Stimulated activated naive CD8-positive, alpha-beta T cell treated with anti-CD3 and anti-CD28 coated beads, Interleukin-15, Interleukin-2, amounts not matched to agents 100 ng/mL and 50 ng/mL, for 24 hours (primary cell): Measurements from ENCODE around the gene FOXC2.

Experiments used
- H3K27ac Mint-ChIP-seq: one replicate; pipeline ENCODE4 v1.8.0; 2021; ENCODE audit warnings: mild to moderate bottlenecking, mixed read lengths
- H3K27me3 Mint-ChIP-seq: one replicate; pipeline ENCODE4 v1.8.0; 2021; ENCODE audit warnings: mixed read lengths
- H3K36me3 Mint-ChIP-seq: one replicate; pipeline ENCODE4 v1.8.0; 2021; ENCODE audit warnings: low read depth, mixed read lengths
- H3K4me1 Mint-ChIP-seq: one replicate; pipeline ENCODE4 v1.8.0; 2021; ENCODE audit warnings: low read depth, mixed read lengths
- H3K4me3 Mint-ChIP-seq: one replicate; pipeline ENCODE4 v1.8.0; 2021; ENCODE audit warnings: mild to moderate bottlenecking, mixed read lengths
- H3K9me3 Mint-ChIP-seq: one replicate; pipeline ENCODE4 v1.8.0; 2021; ENCODE audit warnings: mixed read lengths

FOXC2 gene

GRCh38 chr16:86542756-86543750, 23.6 kb upstream of the FOXC2 start:
- no peak overlapping the region for H3K27ac Mint-ChIP-seq
- no peaks in the 10 kb centered on the region for H3K27me3 Mint-ChIP-seq
- H3K9me3 Mint-ChIP-seq, result no peaks in the 10 kb centered on the region
- no peak overlapping the region for H3K4me3 Mint-ChIP-seq
- peaks cover 67% of the 10 kb centered on the region for H3K36me3 Mint-ChIP-seq
- no peaks in the 10 kb centered on the region for H3K4me1 Mint-ChIP-seq

- peaks cover 52% of the 10 kb centered on the region for H3K36me3 Mint-ChIP-seq
Measured at GRCh38 chr16:86545481-86545880, 21.1 kb upstream of the FOXC2 start.

GRCh38 chr16:86545954-86546637, 20.5 kb upstream of the FOXC2 start:
- H3K27ac Mint-ChIP-seq, result no peak overlapping the region
- H3K36me3 Mint-ChIP-seq, result peaks cover 50% of the 10 kb centered on the region

More at GRCh38 chr16:86545481-86545880, 21.1 kb upstream of the FOXC2 start:
- no peak overlapping the region for H3K4me3 Mint-ChIP-seq
- peaks cover 7% of the 10 kb centered on the region for H3K4me1 Mint-ChIP-seq
- H3K9me3 Mint-ChIP-seq, result no peaks in the 10 kb centered on the region
- no peaks in the 10 kb centered on the region for H3K27me3 Mint-ChIP-seq
- H3K27ac Mint-ChIP-seq, result no peak overlapping the region

GRCh38 chr16:86546638-86547013, 20.0 kb upstream of the FOXC2 start:
- Mint-ChIP-seq H3K9me3 (no peaks in the 10 kb centered on the region), H3K27me3 (no peaks in the 10 kb centered on the region), H3K4me3 (no peak overlapping the region), H3K4me1 (peaks cover 7% of the 10 kb centered on the region), H3K27ac (no peak overlapping the region), H3K36me3 (peaks cover 52% of the 10 kb centered on the region)

More at GRCh38 chr16:86545954-86546637, 20.5 kb upstream of the FOXC2 start:
- no peak overlapping the region for H3K4me3 Mint-ChIP-seq
- peaks cover 7% of the 10 kb centered on the region for H3K4me1 Mint-ChIP-seq
- H3K27me3 Mint-ChIP-seq, result no peaks in the 10 kb centered on the region
- no peaks in the 10 kb centered on the region for H3K9me3 Mint-ChIP-seq

- Mint-ChIP-seq H3K4me3 (no peak overlapping the region), H3K27ac (no peak overlapping the region), H3K36me3 (peaks cover 51% of the 10 kb centered on the region), H3K27me3 (no peaks in the 10 kb centered on the region), H3K9me3 (no peaks in the 10 kb centered on the region), H3K4me1 (peaks cover 9% of the 10 kb centered on the region)
Measured at GRCh38 chr16:86547286-86547685, 19.3 kb upstream of the FOXC2 start.

GRCh38 chr16:86549076-86549892, 17.3 kb upstream of the FOXC2 start:
- Mint-ChIP-seq H3K27me3 (no peaks in the 10 kb centered on the region), H3K27ac (no peak overlapping the region), H3K4me1 (peaks cover 23% of the 10 kb centered on the region), H3K4me3 (no peak overlapping the region), H3K36me3 (peaks cover 51% of the 10 kb centered on the region), H3K9me3 (no peaks in the 10 kb centered on the region)

- no peaks in the 10 kb centered on the region for H3K9me3 Mint-ChIP-seq
- H3K27me3 Mint-ChIP-seq, result no peaks in the 10 kb centered on the region
- no peak overlapping the region for H3K27ac Mint-ChIP-seq
- peaks cover 25% of the 10 kb centered on the region for H3K4me1 Mint-ChIP-seq
- H3K4me3 Mint-ChIP-seq, result no peak overlapping the region
- peaks cover 46% of the 10 kb centered on the region for H3K36me3 Mint-ChIP-seq
Measured at GRCh38 chr16:86549893-86550190, 16.8 kb upstream of the FOXC2 start.

- no peaks in the 10 kb centered on the region for H3K27me3 Mint-ChIP-seq
- H3K36me3 Mint-ChIP-seq, result peaks cover 42% of the 10 kb centered on the region
Measured at GRCh38 chr16:86550281-86550680, 16.3 kb upstream of the FOXC2 start.

GRCh38 chr16:86553356-86553755, 13.3 kb upstream of the FOXC2 start:
- H3K27me3 Mint-ChIP-seq, result no peaks in the 10 kb centered on the region
- no peaks in the 10 kb centered on the region for H3K9me3 Mint-ChIP-seq
- H3K4me1 Mint-ChIP-seq, result peaks cover 37% of the 10 kb centered on the region
- H3K36me3 Mint-ChIP-seq, result peaks cover 29% of the 10 kb centered on the region
- no peak overlapping the region for H3K27ac Mint-ChIP-seq
- H3K4me3 Mint-ChIP-seq, result no peak overlapping the region

More at GRCh38 chr16:86550281-86550680, 16.3 kb upstream of the FOXC2 start:
- Mint-ChIP-seq H3K9me3 (no peaks in the 10 kb centered on the region), H3K27ac (no peak overlapping the region), H3K4me3 (no peak overlapping the region), H3K4me1 (peaks cover 28% of the 10 kb centered on the region)

- Mint-ChIP-seq H3K4me3 (peak overlapping the region; percentile 94), H3K36me3 (peaks cover 29% of the 10 kb centered on the region), H3K4me1 (peaks cover 30% of the 10 kb centered on the region)
Measured at GRCh38 chr16:86554599-86554916, 12.1 kb upstream of the FOXC2 start.

GRCh38 chr16:86554917-86555703, 11.5 kb upstream of the FOXC2 start, which contains the start of gene MTHFSD:
MTHFSD (minus strand) TSS chr16:86555235; CDS start chr16:86555184, 51 bp downstream.
- Mint-ChIP-seq H3K27me3 (no peaks in the 10 kb centered on the region), H3K27ac (peak within 1 kb of the TSS; percentile 97), H3K4me3 (peak within 1 kb of the TSS; percentile 94), H3K36me3 (peaks cover 29% of the 10 kb centered on the region), H3K9me3 (no peaks in the 10 kb centered on the region), H3K4me1 (peaks cover 30% of the 10 kb centered on the region)

More at GRCh38 chr16:86554599-86554916, 12.1 kb upstream of the FOXC2 start:
- H3K27me3 Mint-ChIP-seq, result no peaks in the 10 kb centered on the region
- peak overlapping the region; percentile 97 for H3K27ac Mint-ChIP-seq
- no peaks in the 10 kb centered on the region for H3K9me3 Mint-ChIP-seq

GRCh38 chr16:86555704-86556075, 10.9 kb upstream of the FOXC2 start:
- Mint-ChIP-seq H3K4me3 (peak overlapping the region; percentile 94), H3K27me3 (no peaks in the 10 kb centered on the region), H3K36me3 (peaks cover 24% of the 10 kb centered on the region), H3K4me1 (peaks cover 30% of the 10 kb centered on the region), H3K9me3 (no peaks in the 10 kb centered on the region), H3K27ac (peak overlapping the region; percentile 97)

- peak overlapping the region; percentile 26 for H3K4me3 Mint-ChIP-seq
- peaks cover 3% of the 10 kb centered on the region for H3K27me3 Mint-ChIP-seq
- H3K27ac Mint-ChIP-seq, result no peak overlapping the region
- H3K4me1 Mint-ChIP-seq, result peaks cover 30% of the 10 kb centered on the region
- H3K9me3 Mint-ChIP-seq, result no peaks in the 10 kb centered on the region
- H3K36me3 Mint-ChIP-seq, result peaks cover 18% of the 10 kb centered on the region
Measured at GRCh38 chr16:86556576-86556975, 10.1 kb upstream of the FOXC2 start.

GRCh38 chr16:86557587-86557986, 9.0 kb upstream of the FOXC2 start:
- H3K4me3 Mint-ChIP-seq, result no peak overlapping the region
- H3K27me3 Mint-ChIP-seq, result peaks cover 11% of the 10 kb centered on the region
- peaks cover 25% of the 10 kb centered on the region for H3K4me1 Mint-ChIP-seq
- no peaks in the 10 kb centered on the region for H3K9me3 Mint-ChIP-seq
- H3K27ac Mint-ChIP-seq, result no peak overlapping the region
- peaks cover 11% of the 10 kb centered on the region for H3K36me3 Mint-ChIP-seq
